Heart right ventricle (tissue), 16 donors: ENCODE measurements around the gene PASK. TPM values are rescaled to one million over a fixed set of nuclear protein-coding genes. Genes with fewer than 3 reads are reported as not detected.

ENCODE experiments used
- ATAC-seq, 8 donors: fragments of 200-7000 bp; cut with Tn5 transposase; one replicate each; pipeline ENCODE4 v1.9.1; 2020; ENCODE audit warnings: mild to moderate bottlenecking in 8 of 8, moderate library complexity in 8 of 8, moderate number of reproducible peaks in 1 of 8
- DNase-seq, 2 donors: peaks; one replicate each; pipeline ENCODE4 v3.0.0-alpha.2; 2020
- H3K27ac ChIP-seq, 10 donors: fragments of 200-600 bp; sonication (generic) in 2 of 10; one replicate each; pipeline versions ENCODE4 v1.5.0 to v1.8.0; 2020 to 2022; ENCODE audit warnings: mild to moderate bottlenecking in 3 of 10
- H3K27me3 ChIP-seq, 7 donors: fragments of 200-600 bp; one replicate each; pipeline ENCODE4 v1.8.0; 2021 to 2022; ENCODE audit warnings: mild to moderate bottlenecking in 2 of 7
- H3K36me3 ChIP-seq, 9 donors: fragments of 200-600 bp; sonication (generic) in 1 of 9; one replicate each; pipeline versions ENCODE4 v1.5.0 to v1.8.0; 2020 to 2022; ENCODE audit warnings: mild to moderate bottlenecking in 2 of 9
- H3K4me1 ChIP-seq, 9 donors: fragments of 200-600 bp; sonication (generic) in 1 of 9; one replicate each; pipeline versions ENCODE4 v1.5.0 to v1.8.0; 2020 to 2022; ENCODE audit warnings: mild to moderate bottlenecking in 4 of 9
- H3K4me3 ChIP-seq, 10 donors: fragments of 200-600 bp; sonication (generic) in 2 of 10; one replicate each; pipeline versions ENCODE4 v1.5.0 to v1.8.0; 2020 to 2022; ENCODE audit warnings: mild to moderate bottlenecking in 7 of 10, moderate library complexity in 2 of 10
- H3K9me3 ChIP-seq, 11 donors: fragments of 200-600 bp in 10 of 11; sonication (generic) in 2 of 11; one replicate each; pipeline versions ENCODE4 v1.5.0 to v1.8.0; 2013 to 2022; ENCODE audit warnings: mild to moderate bottlenecking in 2 of 11, control low read depth in 1 of 11, moderate library complexity in 1 of 11
- WGBS, 2 donors: extraction: QIAGEN DNeasy Blood & Tissue Kit; methylation state at CpG; one replicate each; pipeline ENCODE4 v1.1.7; 2013; ENCODE audit warnings: inconsistent platforms in 1 of 2; 5-methylcytosine and 5-hydroxymethylcytosine counted together
- intact Hi-C, 10 donors: fragments of 100-400 bp; cut with DNase I; formaldehyde crosslinking; loops; one replicate each; pipeline versions ENCODE4 v1.11.1 to v1.14.2; 2022
- polyA plus RNA-seq, 2 donors: library from polyadenylated mRNA; stranded (reverse); fragments of 200-250 nt; gene quantifications; one replicate each; pipeline ENCODE4 v1.2.3, GENCODE V29; 2013
- total RNA-seq, 10 donors: library from RNA; stranded (reverse); fragmentation: NEBNext Ultra II Directional in 3 of 10; extraction: Animal tissue kit (Norgen Biotek cat#: 25700) in 3 of 10; gene quantifications; one replicate each; pipeline versions ENCODE4 v1.2.1 to v1.2.4, GENCODE V29; 2021 to 2023
- TF ChIP-seq, protein P1 (sequence below), 9 donors: fragments of 200-600 bp; sonication (generic) in 2 of 9; IDR thresholded peaks; one replicate each; pipeline versions ENCODE4 v1.5.0 to v1.8.0; 2021 to 2022; ENCODE audit warnings: antibody characterized with exemption in 9 of 9, mild to moderate bottlenecking in 5 of 9, moderate library complexity in 1 of 9
- donor health status: Arrhythmogenic right ventricular cardiomyopathy.
- donor health status: ischemic (EF 13 %, LVEDD 7.1; RV severe dilation, severe dysfunction).
- donor health status: healthy with polysubstance abuse.
- donor health status: DM: no; HTN: yes; CAD: no.
- donor health status: DM: no; HTN: no; CAD: no.
- donor health status: ischemic (EF 25% LVEDD 6.9; RV normal size, moderate dysfunction).
- donor health status: ischemic (EF 25% LVEDD 5.7; RV mildly dilated, moderate dysfunction).
- donor health status: healthy.
- donor health status: DM: yes; HTN: yes; CAD: no.
- donor health status: Ischemic cardiomyopathy.
- donor health status: ischemic (EF 35%, LVEDD 5.7; RV mildly dilated, moderate dysfunction).
- donor health status: nonischemic (EF 11% LVEDD 7.7; RV severe dilation, severe dysfunction).
- donor health status: DM: yes; HTN: yes; CAD: no.
- donor health status: PGD.
- donor health status: ischemic (EF 29% LVEDD 5.4; RV normal size, mild dysfunction).
- donor health status: nonischemic (EF 23%, LVEDD 6.1; RV moderate dilation, normal function).

The PASK gene
- total and polyA plus RNA-seq, 12 donors = 0.93 to 4.5 (median 1.5) TPM

DNA sequence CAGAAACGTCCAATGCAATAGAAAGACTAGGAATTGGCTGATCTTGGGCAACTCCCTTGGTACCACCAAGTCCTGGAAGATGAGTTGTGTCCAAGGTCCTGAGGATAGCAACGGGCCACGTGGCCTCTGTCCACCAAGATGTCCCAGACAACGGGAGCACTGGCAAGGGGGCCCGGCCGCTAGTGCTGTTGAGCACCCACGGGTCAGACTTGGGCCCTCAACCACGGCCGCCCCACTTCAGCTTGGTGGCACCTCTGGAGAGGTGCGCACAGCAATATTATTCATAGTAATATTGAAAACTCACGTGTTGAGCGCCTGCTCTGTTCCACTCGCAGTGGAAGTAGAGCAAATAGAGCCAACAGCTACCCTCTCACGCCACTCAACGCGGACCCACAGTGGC lies 19.0 kb downstream of the PASK start:
- no peaks in the 10 kb centered on the region for H3K27me3 ChIP-seq
- DNase-seq = no peak
- WGBS, 2 donors = 93 to 95% methylated on average over 16 of the region's 16 CpGs
- no peak overlapping the region for H3K4me3 ChIP-seq
- H3K4me1 ChIP-seq = no peaks in the 10 kb centered on the region
- intact Hi-C loops = no loop called here
- TF ChIP-seq, protein P1, sequence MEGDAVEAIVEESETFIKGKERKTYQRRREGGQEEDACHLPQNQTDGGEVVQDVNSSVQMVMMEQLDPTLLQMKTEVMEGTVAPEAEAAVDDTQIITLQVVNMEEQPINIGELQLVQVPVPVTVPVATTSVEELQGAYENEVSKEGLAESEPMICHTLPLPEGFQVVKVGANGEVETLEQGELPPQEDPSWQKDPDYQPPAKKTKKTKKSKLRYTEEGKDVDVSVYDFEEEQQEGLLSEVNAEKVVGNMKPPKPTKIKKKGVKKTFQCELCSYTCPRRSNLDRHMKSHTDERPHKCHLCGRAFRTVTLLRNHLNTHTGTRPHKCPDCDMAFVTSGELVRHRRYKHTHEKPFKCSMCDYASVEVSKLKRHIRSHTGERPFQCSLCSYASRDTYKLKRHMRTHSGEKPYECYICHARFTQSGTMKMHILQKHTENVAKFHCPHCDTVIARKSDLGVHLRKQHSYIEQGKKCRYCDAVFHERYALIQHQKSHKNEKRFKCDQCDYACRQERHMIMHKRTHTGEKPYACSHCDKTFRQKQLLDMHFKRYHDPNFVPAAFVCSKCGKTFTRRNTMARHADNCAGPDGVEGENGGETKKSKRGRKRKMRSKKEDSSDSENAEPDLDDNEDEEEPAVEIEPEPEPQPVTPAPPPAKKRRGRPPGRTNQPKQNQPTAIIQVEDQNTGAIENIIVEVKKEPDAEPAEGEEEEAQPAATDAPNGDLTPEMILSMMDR (IDR thresholded peaks at IDR 0.05) = no peak
- H3K9me3 ChIP-seq = no peaks in the 10 kb centered on the region
- H3K27ac ChIP-seq = no peak overlapping the region
- ATAC-seq = no peak
- H3K36me3 ChIP-seq = peaks cover 0 to 8% (median 0%) of the 10 kb centered on the region in 9 donors

DNA sequence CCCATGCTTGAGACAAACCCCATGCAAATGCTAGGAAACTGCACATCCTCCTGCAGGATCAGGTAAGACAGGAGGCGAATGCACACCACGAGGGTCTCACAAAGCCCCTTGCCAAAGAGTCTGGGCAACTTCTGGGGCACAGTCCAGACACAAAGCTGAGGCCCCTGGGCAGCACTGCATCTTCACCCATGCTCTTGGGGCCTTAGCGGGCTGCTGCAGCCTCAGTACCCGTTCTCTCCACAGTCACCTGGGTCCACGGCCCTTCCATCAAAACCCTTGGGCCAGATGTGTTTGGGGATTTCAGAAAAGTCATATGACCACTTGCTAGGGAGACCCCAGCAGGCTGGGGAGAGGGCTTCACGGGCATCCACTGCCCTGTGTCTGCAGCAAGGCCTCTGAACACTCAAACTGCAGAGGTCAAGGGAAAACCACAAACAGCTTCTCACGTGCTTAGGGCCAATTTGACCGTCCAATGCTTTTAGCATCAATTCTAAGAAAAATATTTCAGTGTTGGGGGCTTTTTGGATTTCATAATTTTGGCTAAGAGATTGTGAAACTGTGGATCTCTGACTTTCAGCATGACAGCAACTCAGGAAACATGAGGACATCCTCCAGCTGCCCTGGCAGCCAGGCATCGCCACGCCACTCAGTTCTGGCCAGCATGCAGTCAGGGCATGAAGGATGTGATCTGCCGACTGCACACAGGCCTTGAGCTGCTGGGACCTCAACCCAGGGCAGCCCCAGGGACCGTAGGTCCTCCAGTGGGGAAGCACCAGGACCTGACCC lies 20.0 kb downstream of the PASK start:
- Histone ChIP-seq H3K4me3 (no peak overlapping the region), H3K4me1 (no peaks in the 10 kb centered on the region), H3K27ac (no peak overlapping the region), H3K27me3 (no peaks in the 10 kb centered on the region), H3K9me3 (no peaks in the 10 kb centered on the region), H3K36me3 (peaks cover 0 to 8% (median 0%) of the 10 kb centered on the region in 9 donors)
- 93 to 95% methylated on average over 12 of the region's 12 CpGs for WGBS, 2 donors
- intact Hi-C loops = no loop called here
- DNase-seq (no peak), ATAC-seq (no peak)
- TF ChIP-seq, protein P1 (IDR thresholded peaks at IDR 0.05) = no peak

DNA sequence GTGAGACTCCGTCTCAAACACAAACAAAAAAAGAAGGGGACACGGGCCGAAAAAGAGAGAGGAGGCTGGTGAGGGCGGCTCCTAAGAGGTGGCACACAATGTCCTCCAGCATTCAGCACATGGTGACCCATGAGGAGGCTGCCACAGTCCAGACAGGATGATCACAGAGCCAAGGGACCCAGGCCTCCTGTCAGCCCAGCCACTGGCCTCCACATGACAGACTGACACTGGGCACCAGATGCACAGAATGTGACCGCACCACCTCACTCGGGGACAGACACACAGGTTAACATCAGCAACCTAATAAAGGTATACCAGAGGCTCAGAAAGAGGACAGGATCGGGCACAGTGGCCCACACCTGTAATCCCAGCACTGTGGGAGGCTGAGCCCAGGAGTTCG lies 21.0 kb downstream of the PASK start:
- Histone ChIP-seq H3K4me1 (no peaks in the 10 kb centered on the region), H3K9me3 (no peaks in the 10 kb centered on the region), H3K36me3 (peaks cover 0 to 8% (median 0%) of the 10 kb centered on the region in 9 donors), H3K27ac (no peak overlapping the region), H3K27me3 (no peaks in the 10 kb centered on the region), H3K4me3 (no peak overlapping the region)
- intact Hi-C loops = no loop called here
- DNase-seq (no peak), ATAC-seq (no peak)
- 93 to 95% methylated on average over 8 of the region's 8 CpGs for WGBS, 2 donors
- TF ChIP-seq, protein P1 (IDR thresholded peaks at IDR 0.05) = no peak

DNA sequence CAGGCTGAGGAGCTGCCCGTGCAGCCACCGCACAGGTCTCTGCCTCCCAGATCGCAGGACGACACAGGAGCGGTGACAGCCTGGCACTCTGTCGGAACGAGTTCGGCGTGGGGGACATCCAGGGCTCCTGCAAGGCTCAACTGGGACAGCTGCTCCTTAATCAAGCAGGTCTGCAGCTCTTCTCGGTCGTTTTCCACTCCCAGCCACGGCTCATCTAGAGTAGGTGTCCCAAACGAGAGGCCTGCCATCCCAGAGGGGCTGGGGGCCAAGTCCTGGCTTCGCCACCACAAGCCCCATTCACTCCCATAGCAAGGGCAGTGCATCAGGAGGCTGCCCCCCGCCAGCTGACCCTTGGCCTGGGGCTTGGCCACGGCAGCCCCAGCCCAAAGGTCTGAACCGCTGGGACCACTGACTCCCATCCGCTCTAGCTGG lies 22.5 kb downstream of the PASK start:
- intact Hi-C loops = no loop called here
- 95 to 97% methylated on average over 18 of the region's 18 CpGs for WGBS, 2 donors
- H3K36me3 ChIP-seq = peaks cover 0 to 8% (median 0%) of the 10 kb centered on the region in 9 donors
- H3K4me1 ChIP-seq = no peaks in the 10 kb centered on the region
- no peaks in the 10 kb centered on the region for H3K9me3 ChIP-seq
- H3K27ac ChIP-seq = no peak overlapping the region
- no peak for ATAC-seq
- no peak overlapping the region for H3K4me3 ChIP-seq
- TF ChIP-seq, protein P1 (IDR thresholded peaks at IDR 0.05) = no peak
- no peaks in the 10 kb centered on the region for H3K27me3 ChIP-seq
- no peak for DNase-seq
